SKM-1 (cell line): ENCODE data around the gene EHD4.

Source experiments
- DNase-seq: peaks from one replicate; lab custom pipeline; 2025; ENCODE audit not compliant: unreplicated experiment; lab: John Stamatoyannopoulos, UW

The EHD4 gene

GRCh38 chr15:41972253-41973242 is at the start of gene EHD4:
Gene EHD4 (minus strand): TSS chr15:41972557. CDS start chr15:41972494, 63 bp downstream.
- peak; percentile 77 for DNase-seq

- no peak for DNase-seq
Measured at GRCh38 chr15:42021593-42021992, 49.2 kb upstream of the EHD4 start.

DNA sequence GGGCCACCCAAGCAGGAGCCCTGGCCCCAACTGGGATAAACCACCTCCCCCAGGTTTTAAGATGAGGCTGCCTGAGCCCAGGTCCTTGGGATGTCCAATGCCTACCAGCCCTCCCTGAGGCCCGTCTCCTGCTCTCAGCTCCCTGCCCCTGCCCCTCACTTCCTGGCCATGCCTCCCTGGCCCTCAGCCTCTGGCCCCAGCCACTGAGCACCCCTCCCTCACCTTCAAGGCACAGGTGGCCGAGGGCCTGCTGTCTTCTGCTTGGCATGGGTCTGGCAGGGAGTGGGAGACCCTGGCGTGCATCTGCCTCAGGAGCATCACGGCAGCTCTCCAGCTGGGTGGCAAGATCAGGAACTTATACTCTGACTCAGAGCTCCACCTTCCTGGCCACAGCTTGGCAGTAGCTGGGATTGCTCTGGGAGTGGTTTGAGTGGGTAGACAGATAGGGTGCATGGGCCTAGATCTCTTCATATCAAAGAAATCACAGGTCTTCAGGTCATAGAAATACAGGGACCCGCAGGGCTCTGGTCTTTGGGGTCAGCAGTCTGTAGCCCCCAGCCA is 48.4 kb upstream of the EHD4 start, which contains the start of gene PLA2G4E:
PLA2G4E (minus strand) TSS at position 330 of the 561 bp plus-strand sequence; CDS start at position 318, 12 bp downstream.
- no peak for DNase-seq

DNA sequence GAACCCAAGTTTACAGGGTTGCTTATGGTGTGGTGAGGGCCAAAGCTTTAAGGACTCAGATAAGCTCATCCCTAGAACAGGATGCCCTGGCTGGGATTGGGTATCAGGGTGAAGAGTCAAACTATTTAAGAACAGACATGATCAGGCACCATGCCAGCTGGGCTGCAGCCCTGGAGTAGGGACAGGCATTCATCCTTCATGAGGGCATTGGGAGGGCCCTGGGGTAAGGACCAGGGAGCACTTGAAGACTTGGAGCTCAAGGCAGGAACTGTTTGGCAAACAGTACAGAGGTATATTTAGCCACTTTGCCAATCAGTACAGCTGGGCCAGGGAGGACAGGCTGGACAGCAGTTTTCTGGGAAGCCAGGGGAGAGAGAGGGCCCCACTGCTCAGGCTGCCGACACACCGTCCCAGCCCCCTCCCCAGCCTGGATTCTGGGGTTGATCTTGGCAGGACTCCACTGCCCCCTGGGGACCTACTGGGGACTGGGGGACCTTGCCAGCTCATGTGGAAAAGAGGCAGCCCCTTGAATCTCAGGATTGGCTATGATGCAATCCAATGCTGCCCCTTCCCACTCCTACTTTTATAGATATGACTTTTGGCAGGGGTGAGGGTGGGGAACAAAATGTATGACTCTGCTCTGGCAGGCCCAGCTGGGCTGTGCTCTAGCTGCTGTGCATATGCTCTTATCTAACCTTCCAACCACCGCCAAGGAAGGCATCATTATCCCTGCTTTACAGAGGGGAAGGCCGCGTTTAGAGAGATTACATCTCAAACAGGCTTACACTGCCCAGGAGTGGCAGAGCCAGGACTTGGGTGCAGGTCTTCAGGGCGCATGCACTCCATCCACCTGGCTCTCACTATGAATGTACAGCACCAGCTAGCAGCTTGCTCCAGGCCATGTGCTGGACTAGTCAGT is 46.2 kb upstream of the EHD4 start:
- no peak for DNase-seq

DNA sequence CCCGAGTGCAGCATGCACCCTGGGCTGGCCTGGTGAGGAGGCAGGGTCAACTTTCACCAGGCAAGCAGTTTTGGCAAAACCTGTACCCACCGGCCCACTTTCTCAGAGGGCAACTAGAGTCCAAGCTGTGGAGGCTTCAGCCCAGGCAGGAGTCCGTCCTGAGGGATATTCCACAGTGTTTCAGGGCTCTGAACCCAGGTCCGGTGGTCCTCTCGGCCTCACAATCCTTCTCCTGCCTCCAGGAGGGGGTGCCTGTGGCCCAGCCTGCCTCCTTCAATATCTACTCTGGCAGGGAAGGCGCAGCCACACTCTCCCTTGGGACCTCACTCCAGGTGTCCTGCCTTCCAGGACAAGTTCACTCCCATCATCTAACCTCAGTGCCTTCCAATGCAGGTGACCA is 44.6 kb upstream of the EHD4 start:
- DNase-seq = no peak

DNA sequence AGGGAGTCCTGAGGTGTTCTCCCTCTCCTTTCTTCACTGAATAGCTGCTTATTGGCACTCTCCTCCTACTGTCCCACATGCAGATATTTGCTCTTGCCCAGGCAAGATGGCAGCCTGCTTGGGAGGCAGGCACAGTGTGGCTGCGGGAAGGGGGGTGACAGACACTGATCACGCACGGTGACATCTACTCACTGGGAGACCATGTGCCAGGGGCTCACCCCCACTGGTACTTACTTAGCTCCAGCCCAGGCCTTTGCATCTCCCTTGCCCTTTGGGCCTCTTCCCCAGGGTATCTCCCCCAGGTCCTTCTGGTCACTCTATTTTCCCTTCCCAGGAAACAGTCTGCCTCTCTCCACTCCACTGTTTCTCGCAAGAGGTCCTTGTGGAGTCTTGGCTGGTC is 42.0 kb upstream of the EHD4 start:
- no peak for DNase-seq

- DNase-seq = no peak
Measured at GRCh38 chr15:42012928-42013482, 40.6 kb upstream of the EHD4 start.

GRCh38 chr15:42012241-42012640 is 39.9 kb upstream of the EHD4 start:
- no peak for DNase-seq

GRCh38 chr15:42011074-42011473 is 38.7 kb upstream of the EHD4 start:
- no peak for DNase-seq

GRCh38 chr15:42010434-42010833 is 38.1 kb upstream of the EHD4 start:
- DNase-seq = no peak

DNA sequence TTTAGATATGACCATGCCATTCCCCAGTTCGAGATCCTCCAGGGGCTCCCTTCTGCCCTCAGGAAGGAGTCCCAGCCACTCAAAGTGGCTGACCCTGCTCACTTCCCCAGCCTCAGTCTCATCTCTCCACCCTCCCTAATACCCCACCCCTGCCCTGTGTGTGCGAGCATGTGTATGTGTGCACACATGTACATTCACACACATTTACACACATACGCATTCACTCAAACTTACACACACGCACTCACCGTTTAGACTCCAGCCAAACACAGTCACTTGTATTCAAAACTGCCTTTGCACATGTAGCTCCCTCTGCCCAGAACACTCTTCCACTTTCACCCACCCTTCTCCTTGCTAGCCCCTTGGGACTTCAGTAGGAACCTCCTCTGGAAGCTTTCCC is 37.1 kb upstream of the EHD4 start:
- no peak for DNase-seq

DNA sequence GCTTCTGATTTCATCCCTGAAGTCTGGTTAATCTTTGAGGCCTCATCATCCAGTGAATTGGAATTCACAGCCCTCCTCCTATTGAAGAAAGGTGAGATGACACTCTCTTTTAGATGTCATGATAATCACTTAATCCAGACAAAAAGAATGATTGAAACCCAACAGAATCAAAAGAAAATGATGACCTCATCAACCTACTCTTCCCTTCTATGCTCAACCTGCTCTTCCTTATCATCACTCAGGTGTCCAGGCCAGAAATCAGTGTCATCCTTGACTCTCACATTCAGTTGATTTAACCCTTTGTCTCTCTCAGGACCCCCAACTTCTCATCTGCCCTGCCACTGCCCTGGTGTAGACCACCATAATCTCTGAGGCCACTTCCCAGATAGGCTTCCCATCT is 36.7 kb upstream of the EHD4 start:
- no peak for DNase-seq

DNA sequence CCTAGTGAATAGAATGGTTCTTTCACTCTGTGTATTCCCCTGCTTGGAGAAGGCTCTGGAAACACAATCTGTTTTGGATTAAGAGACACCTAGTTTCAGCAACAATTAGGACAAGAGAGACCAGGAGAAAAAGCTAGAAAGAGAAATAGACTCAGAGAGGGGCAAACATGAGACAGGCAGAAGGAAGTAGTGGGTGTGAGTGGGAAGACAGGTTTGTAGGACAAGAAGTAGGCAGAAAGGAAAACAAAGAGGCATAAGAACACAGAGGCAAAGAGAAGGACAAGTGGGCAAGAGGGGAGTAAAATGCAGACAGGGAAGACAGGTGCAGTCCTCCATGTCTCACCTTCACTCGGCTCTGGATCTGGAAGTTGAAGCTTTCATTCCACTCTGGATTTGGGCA is 35.0 kb upstream of the EHD4 start:
- DNase-seq = no peak

GRCh38 chr15:42002333-42002732 is 30.0 kb upstream of the EHD4 start:
- DNase-seq = no peak

GRCh38 chr15:42001236-42001635 is 28.9 kb upstream of the EHD4 start:
- DNase-seq = no peak

DNA sequence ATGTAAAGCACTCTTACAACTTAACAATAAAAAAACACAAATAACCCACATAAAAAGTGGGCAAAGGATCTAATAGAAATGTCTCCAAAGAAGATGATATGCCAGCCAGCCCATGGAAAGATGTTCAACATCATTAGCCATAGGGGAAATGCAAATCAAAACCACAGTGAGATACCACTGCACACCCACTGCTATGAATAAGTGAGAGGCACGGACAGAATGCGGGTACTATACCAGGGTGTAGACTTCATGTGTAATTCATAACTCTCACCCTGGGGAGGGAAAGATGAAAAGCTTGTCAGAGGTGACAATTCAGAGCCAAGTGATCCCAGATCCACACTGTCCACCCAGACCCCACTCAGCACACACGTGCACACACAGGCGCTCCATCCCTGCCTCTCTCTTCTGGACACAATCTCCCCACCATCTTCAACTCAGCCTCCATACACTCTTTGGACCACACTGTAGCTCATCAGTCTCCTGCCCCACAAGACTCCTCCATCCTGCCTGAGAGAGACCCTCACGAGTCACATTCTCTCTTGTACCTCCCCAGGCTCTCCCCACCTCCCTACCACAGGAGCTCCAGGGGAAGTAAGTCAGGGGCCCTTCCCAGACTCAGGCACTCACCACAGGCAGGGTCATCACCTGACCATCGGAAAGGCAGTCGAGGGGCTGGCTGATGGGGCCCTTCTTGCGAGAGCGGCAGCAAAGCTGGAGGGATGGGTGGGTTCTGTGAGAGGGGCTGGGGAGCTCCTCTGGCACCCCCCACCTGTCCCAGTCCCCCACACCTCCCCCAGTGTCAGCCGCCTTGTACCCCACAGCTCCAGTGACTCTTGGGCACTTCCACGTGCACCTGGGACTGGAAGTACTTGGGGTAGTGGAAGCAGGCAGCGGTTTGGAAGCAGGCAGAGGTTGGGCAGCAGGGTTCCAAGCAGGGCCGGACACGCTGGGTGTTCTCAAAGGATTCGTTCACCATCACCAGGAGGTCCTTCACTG is 27.2 kb upstream of the EHD4 start:
- no peak for DNase-seq

DNA sequence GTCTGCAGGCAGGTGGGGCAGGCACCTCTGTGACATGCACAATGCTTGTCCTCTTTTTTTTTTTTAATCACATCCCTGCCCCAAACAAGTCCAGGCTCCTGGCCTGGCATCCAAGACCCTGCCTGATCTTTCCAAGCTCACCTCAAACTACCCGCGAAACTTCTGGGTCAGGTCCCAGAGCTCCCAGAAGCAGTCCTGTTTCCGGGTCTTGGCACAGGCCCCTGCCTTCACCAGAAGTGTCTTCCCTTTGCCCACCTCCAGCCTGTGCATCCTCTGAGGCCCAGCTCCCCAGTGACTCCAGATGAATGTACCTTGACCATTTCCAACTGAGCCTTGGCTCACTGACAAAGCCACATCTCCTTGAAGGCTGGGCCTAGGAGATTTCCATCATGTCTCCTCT is 25.5 kb upstream of the EHD4 start:
- DNase-seq = no peak

- DNase-seq = no peak
Measured at GRCh38 chr15:41996921-41997592, 24.7 kb upstream of the EHD4 start.

GRCh38 chr15:41996376-41996775 is 24.0 kb upstream of the EHD4 start:
- no peak for DNase-seq
